Posterior cingulate gyrus (tissue), 11 donors: ENCODE data around the gene AKAP6.

Experiments
- DNase-seq, 10 donors: peaks; one replicate each; pipeline versions ENCODE4 v3.0.0 to v3.0.0-alpha.2; 2020 to 2021; ENCODE audit warnings: mixed read lengths in 3 of 10
- intact Hi-C: fragments of 100-400 bp; cut with DNase I; formaldehyde crosslinking; loops from one replicate; pipeline ENCODE4 v1.15.1; 2023

AKAP6 gene

GRCh38 chr14:32472512-32473463 is 143.7 kb downstream of the AKAP6 start:
- intact Hi-C loops: loop anchor here (5.0 to 10.0 kb wide), 3 partner anchors 40 to 395 kb away; partner anchors contain the start of gene ARHGAP5
- DNase-seq: peak; percentile 55 to 95 (median 70)

GRCh38 chr14:32473464-32473855 is 144.4 kb downstream of the AKAP6 start:
- no peak for DNase-seq

GRCh38 chr14:32474478-32475195 is 145.5 kb downstream of the AKAP6 start:
- no peak for DNase-seq
- intact Hi-C loops: loop anchor here (5.0 to 10.0 kb wide), 3 partner anchors 38 to 397 kb away; partner anchors contain the start of gene ARHGAP5

More at GRCh38 chr14:32473464-32473855, 144.4 kb downstream of the AKAP6 start:
- intact Hi-C loops: loop anchor here (5.0 to 10.0 kb wide), 3 partner anchors 39 to 396 kb away; partner anchors contain the start of gene ARHGAP5

- intact Hi-C loops: loop anchor here (10.0 kb wide), 1 partner anchor 78 kb away; no protein-coding TSS in a partner anchor
- no peak for DNase-seq
These were observed 147.4 kb downstream of the AKAP6 start for GRCh38 chr14:32476532-32476931.

- intact Hi-C loops: loop anchor here (10.0 kb wide), 1 partner anchor 77 kb away; no protein-coding TSS in a partner anchor
These were observed 148.3 kb downstream of the AKAP6 start for GRCh38 chr14:32477396-32477795.

GRCh38 chr14:32478050-32478449 is 149.0 kb downstream of the AKAP6 start:
- DNase-seq: no peak
- intact Hi-C loops: loop anchor here (10.0 kb wide), 1 partner anchor 77 kb away; no protein-coding TSS in a partner anchor

More at GRCh38 chr14:32477396-32477795, 148.3 kb downstream of the AKAP6 start:
- no peak for DNase-seq

- intact Hi-C loops: no loop called here
- no peak for DNase-seq
These were observed 151.2 kb downstream of the AKAP6 start for GRCh38 chr14:32480337-32480736.

GRCh38 chr14:32481707-32482106 is 152.6 kb downstream of the AKAP6 start:
- intact Hi-C loops: no loop called here

GRCh38 chr14:32491416-32492016 is 162.4 kb downstream of the AKAP6 start:
- intact Hi-C loops: no loop called here
- no peak for DNase-seq

More at GRCh38 chr14:32481707-32482106, 152.6 kb downstream of the AKAP6 start:
- DNase-seq: no peak

- DNase-seq: no peak
- intact Hi-C loops: no loop called here
These were observed 163.4 kb downstream of the AKAP6 start for GRCh38 chr14:32492457-32492856.

- DNase-seq: no peak
- intact Hi-C loops: no loop called here
These were observed 165.7 kb downstream of the AKAP6 start for GRCh38 chr14:32494609-32495434.

GRCh38 chr14:32495435-32495734 is 166.3 kb downstream of the AKAP6 start:
- no peak for DNase-seq
- intact Hi-C loops: no loop called here

- intact Hi-C loops: no loop called here
- DNase-seq: no peak
These were observed 168.2 kb downstream of the AKAP6 start for GRCh38 chr14:32497248-32497647.

GRCh38 chr14:32507029-32507984 is 178.2 kb downstream of the AKAP6 start:
- DNase-seq: peak in 1 of 10 donors; percentile 14
- intact Hi-C loops: no loop called here

GRCh38 chr14:32508281-32508680 is 179.2 kb downstream of the AKAP6 start:
- intact Hi-C loops: no loop called here
- no peak for DNase-seq

GRCh38 chr14:32509632-32510187 is 180.6 kb downstream of the AKAP6 start:
- peak; percentile 43 to 96 (median 76) for DNase-seq
- intact Hi-C loops: loop anchor here (5.0 to 10.0 kb wide), 2 partner anchors 37 to 145 kb away; no protein-coding TSS in a partner anchor

GRCh38 chr14:32510815-32511214 is 181.7 kb downstream of the AKAP6 start:
- intact Hi-C loops: loop anchor here (5.0 to 10.0 kb wide), 2 partner anchors 39 to 146 kb away; no protein-coding TSS in a partner anchor

GRCh38 chr14:32512348-32512747 is 183.2 kb downstream of the AKAP6 start:
- intact Hi-C loops: loop anchor here (5.0 to 10.0 kb wide), 2 partner anchors 40 to 148 kb away; no protein-coding TSS in a partner anchor
- DNase-seq: no peak

More at GRCh38 chr14:32510815-32511214, 181.7 kb downstream of the AKAP6 start:
- no peak for DNase-seq
